ENCODE results near the gene MOGAT3.

MOGAT3 gene

GRCh38 chr7:101159696-101160674, 40.9 kb downstream of the MOGAT3 start:
- no peak for DNase-seq

- DNase-seq: no peak
Measured at GRCh38 chr7:101156866-101157589, 43.8 kb downstream of the MOGAT3 start.

- DNase-seq: peak in 1 of 2 experiments; percentile 23
Measured at GRCh38 chr7:101156277-101156676, 44.6 kb downstream of the MOGAT3 start.

GRCh38 chr7:101155303-101155702, 45.5 kb downstream of the MOGAT3 start:
- no peak for DNase-seq

GRCh38 chr7:101154693-101155102, 46.1 kb downstream of the MOGAT3 start:
- no peak for DNase-seq

- DNase-seq: peak; percentile 38 to 56
Measured at GRCh38 chr7:101153969-101154692, 46.7 kb downstream of the MOGAT3 start, which contains the start of gene AP1S1. TSS of gene AP1S1 (plus strand) at chr7:101154476. CDS start at chr7:101154515, 39 bp downstream.

- DNase-seq: no peak
Measured at GRCh38 chr7:101151908-101152651, 48.8 kb downstream of the MOGAT3 start.

All from Kasumi-1 (cell line).